Endometrial microvascular endothelial cells (primary cell): ENCODE results near the gene SPATS2. TPM values are rescaled to one million over a fixed set of nuclear protein-coding genes. Genes with fewer than 3 reads are reported as not detected.

ENCODE experiments used
- in situ Hi-C: cut with HindIII; loops from 2 replicates; pipeline ENCODE4 v1.10.0; 2017; ENCODE audit warnings: low sequenced_read_pairs, low pct_unique_long_range_greater_than_20kb; ENCODE audit errors: inconsistent ontology term
- total RNA-seq: library from RNA; depleted of rRNA; stranded (reverse); fragments of >200 nt; gene quantifications from one replicate; pipeline ENCODE4 v1.2.3, GENCODE V29; 2015; ENCODE audit errors: inconsistent ontology term

SPATS2 gene
- total RNA-seq, 1 donor from 2014 or later = 65.6 TPM

GRCh38 chr12:49335118-49335954 is 31.9 kb upstream of the SPATS2 start:
- in situ Hi-C loops = no loop called here

- in situ Hi-C loops = no loop called here
Measured at GRCh38 chr12:49335955-49336644, 31.2 kb upstream of the SPATS2 start.

GRCh38 chr12:49336645-49337584 is 30.3 kb upstream of the SPATS2 start, which contains the start of gene C1QL4:
Gene C1QL4, minus strand, starts transcription at chr12:49337188. Its CDS starts 711 bp downstream, at chr12:49336477.
- in situ Hi-C loops = no loop called here

GRCh38 chr12:49338830-49339463 is 28.3 kb upstream of the SPATS2 start:
- in situ Hi-C loops = no loop called here

- in situ Hi-C loops = no loop called here
Measured at GRCh38 chr12:49339464-49339861, 27.8 kb upstream of the SPATS2 start.

GRCh38 chr12:49340095-49340870 is 27.0 kb upstream of the SPATS2 start:
- in situ Hi-C loops = no loop called here

GRCh38 chr12:49340971-49341776 is 26.1 kb upstream of the SPATS2 start:
- in situ Hi-C loops = no loop called here

- in situ Hi-C loops = no loop called here
Measured at GRCh38 chr12:49341777-49342065, 25.5 kb upstream of the SPATS2 start.

GRCh38 chr12:49342066-49342913 is 25.0 kb upstream of the SPATS2 start:
- in situ Hi-C loops = no loop called here

- in situ Hi-C loops = no loop called here
Measured at GRCh38 chr12:49342914-49343731, 24.1 kb upstream of the SPATS2 start.

GRCh38 chr12:49344486-49345050 is 22.7 kb upstream of the SPATS2 start:
- in situ Hi-C loops = no loop called here

- in situ Hi-C loops = no loop called here
Measured at GRCh38 chr12:49345051-49345824, 22.0 kb upstream of the SPATS2 start.

GRCh38 chr12:49345825-49346658 is 21.2 kb upstream of the SPATS2 start:
- in situ Hi-C loops = no loop called here
